ENCODE results near the gene RANBP17.
"Not testable (repeated sequence)": the region's sequence is repeated elsewhere in the genome, so short reads cannot be mapped to it uniquely, and the experiment has no call there.

Gene RANBP17

DNA sequence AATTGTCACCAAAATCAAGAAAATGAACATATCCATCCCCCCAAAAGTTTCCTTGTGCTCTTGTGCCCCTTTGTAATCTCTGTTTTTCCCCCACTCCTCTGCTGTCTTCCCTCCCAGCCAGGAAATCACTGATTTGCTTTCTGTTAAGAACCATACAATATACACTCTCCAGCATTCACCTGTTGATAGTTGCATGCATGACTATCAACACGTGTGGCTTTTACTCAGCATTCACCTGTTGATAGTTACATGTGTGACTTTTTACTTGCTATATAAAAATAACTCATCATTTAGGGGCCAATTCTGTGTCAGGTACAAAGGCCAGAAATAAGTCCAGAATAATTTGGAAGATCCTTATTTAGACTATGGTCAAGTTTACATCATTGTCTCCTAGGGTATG is 6.0 kb downstream of the RANBP17 start:
- DNase-seq (ENCODE audit: low read depth in 2 of 3, low spot score in 1 of 3): no peak

DNA sequence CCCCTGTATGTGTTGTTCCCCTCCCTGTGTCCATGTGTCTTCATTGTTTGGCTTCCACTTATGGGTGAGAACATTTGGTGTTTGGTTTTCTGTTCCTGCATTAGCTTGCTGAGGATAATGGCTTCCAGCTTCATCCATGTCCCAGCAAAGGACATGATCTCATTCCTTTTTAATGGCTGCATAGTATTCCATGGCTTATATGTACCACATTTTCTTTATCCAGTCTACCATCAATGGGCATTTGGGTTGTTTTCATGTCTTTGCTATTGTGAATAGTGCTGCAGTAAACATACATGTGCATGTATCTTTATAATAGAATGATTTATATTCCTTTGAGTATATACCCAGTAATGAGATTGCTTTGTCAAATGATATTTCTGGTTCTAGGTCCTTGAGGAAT is 8.6 kb downstream of the RANBP17 start:
- DNase-seq (ENCODE audit: low read depth in 2 of 3, low spot score in 1 of 3): not testable (repeated sequence)

DNA sequence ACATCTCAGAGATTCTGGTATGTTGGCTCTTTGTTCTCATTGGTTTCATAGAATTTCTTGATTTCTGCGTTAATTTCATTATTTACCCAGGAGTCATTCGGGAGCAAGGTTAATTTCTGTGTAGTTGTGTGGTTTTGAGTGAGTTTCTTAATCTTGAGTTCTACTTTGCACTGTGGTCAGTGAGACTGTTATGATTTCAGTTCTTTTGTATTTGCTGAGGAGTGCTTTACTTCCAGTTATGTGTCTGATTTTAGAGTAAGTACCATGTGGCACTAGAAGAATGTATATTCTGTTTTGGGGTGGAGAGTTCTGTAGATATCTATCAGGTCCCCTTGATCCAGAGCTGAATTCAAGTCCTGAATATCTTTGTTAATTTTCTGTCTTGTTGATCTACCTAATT is 12.2 kb downstream of the RANBP17 start:
- no peak for DNase-seq (ENCODE audit: low read depth in 2 of 3, low spot score in 1 of 3)

DNA sequence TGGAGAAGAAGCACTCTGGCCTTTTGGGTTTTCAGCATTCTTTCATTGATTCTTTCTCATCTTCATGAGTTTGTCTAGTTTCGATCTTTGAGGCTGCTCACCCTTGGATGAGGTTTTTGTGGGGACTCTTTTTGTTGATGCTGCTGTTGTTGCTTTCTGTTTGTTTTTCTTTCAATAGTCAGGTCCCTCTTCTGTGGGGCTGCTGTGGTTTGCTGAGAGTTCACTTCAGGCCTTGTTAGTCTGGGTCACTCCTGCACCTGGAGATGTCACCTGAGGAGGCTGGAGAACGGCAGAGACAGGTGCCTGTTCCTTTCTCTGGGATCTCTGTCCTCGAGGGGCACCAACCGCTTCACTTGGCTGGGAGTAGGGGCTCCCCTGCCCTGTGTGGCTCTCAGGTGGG is 14.0 kb downstream of the RANBP17 start:
- no peak for DNase-seq (ENCODE audit: low read depth in 2 of 3, low spot score in 1 of 3)

DNA sequence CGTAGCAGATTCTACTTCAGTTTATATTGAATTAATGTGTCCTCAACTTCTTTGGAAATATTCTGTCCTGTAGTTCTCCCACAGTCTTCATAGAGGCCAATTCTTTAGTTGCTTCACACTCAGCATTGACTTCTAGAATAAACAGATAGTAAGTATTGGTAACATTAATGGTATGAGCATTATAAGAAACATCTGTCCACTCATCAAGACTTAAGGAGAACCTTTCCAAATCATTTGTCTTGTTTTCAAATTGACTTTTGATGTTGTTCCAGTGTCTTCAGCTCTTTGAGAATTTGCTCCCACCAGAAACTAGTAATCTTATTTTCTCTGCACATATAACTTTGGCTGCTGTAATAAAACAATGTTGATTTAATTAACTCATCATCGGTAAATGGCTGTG is 18.3 kb downstream of the RANBP17 start:
- DNase-seq (ENCODE audit: low read depth in 2 of 3, low spot score in 1 of 3): no peak

DNA sequence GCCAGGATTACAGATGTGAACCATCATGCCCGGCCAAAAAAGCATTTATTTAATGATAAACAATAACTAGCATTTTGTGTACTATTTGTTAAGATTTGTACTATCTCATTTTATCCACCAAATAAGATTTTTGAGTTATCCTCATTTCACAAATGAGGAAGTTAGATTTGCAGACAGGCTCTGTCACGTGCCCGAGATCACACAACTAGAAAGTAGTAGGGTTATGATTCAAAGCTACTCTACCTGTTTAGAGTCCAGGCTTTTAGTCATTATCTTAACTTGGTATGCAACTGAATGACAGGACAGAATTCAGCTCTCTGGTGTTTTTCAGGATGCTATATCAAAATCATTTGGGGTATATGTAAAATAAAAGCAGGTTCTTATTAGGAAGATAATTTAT is 20.5 kb downstream of the RANBP17 start:
- DNase-seq (ENCODE audit: low read depth in 2 of 3, low spot score in 1 of 3): no peak

DNA sequence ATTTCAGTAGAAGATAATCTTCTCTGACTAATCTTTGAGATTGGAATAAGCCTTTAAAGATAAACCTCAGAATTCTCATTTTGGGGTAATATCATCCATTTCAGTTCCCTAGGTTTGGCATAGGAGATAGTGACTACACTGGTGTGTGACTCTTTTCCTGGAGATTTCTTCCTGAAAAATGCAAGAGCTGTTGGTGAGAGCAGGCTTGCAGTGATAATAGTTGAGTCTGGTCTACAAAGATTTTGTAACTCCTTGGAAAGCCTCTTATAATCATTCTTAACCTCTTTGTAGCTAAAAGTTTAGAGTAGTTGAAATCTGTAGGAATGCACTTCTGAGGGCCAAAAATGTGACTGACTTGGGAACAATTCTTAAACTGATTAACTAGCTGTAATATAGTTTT is 23.4 kb downstream of the RANBP17 start:
- DNase-seq (ENCODE audit: low read depth in 2 of 3, low spot score in 1 of 3): no peak

DNA sequence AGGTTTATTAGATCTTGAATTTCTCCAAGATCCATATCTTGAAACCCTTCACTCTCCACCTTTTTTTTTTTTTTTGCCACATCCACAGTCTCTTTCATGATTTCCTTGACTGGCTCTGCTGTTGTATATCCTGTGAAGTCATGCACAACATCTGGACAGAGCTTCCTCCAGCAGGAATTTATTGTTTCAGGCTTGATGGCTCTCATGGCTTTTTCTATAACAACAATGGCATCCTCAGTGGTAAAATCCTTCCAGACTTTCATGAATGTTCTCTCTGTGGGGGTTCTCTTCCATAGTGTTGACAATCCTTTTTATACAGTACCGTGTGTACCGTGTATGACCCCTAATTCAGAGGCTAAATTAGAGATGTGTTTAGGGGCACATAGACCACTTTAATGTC is 24.0 kb downstream of the RANBP17 start:
- DNase-seq (ENCODE audit: low read depth in 2 of 3, low spot score in 1 of 3): no peak

DNA sequence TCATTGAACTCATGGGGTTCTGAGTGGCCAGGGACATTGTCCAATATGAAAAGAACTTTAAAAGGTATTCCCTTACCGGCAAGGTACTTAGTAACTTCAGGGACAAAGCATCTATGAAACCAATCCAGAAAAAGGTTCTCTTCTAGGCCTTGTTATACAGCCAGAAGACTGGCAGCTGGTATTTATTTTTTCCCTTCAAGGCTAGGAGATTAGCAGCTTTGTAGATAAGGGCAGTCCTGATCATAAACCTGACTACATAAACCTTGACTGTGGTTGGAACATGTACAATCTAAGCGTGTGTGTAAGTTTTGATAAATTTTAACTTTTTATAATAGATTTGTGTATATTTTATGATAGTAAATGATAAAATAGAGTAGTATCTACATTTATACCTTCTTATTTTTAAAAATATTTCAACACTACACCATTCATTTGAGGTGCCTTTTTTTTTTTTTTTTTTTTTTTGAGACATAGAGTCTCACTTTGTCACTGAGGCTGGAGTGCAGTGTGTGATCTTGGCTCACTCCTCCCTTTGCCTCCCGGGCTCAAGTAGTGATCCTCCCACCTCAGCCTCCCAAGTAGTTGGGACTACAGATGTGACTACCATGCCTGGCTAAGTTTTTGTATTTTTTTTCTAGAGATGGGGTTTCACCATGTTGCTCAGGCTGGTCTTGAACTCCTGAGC is 24.5 kb downstream of the RANBP17 start:
- no peak for DNase-seq (ENCODE audit: low read depth in 2 of 3, low spot score in 1 of 3)

DNA sequence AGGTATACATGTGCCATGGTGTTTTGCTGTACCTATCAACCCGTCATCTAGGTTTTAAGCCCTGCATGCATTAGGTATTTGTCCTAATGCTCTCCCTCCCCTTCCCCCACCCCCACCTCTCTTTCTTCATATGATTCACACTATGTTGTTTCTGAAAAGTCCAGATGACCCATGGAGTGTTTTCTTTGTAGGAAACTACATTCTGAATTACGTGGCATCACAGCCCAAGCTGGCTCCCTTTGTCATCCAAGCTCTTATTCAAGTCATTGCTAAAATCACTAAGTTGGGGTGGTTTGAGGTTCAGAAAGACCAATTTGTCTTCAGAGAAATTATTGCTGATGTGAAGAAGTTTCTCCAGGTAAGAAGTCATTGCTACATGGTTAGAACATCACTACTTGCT is 30.4 kb downstream of the RANBP17 start:
- no peak for DNase-seq (ENCODE audit: low read depth in 2 of 3, low spot score in 1 of 3)

DNA sequence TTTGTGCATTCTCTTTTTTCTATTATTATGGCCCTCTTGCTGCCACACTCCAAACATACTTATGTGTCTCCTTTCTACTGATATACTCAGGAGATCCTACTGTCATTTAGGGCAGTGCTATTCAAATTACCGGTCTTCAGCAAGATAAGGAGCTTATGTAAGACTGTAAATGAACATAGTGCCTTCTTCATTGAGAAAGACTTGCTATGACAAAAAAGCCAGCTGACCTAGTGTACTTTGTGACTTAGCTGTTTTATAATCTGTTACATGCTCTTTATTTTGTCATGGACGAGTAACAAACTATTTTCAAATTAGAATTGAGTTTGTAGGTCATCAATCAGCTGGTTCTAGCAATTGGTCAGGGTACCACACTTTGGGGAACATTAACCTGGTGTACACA is 32.8 kb downstream of the RANBP17 start:
- no peak for DNase-seq (ENCODE audit: low read depth in 2 of 3, low spot score in 1 of 3)

DNA sequence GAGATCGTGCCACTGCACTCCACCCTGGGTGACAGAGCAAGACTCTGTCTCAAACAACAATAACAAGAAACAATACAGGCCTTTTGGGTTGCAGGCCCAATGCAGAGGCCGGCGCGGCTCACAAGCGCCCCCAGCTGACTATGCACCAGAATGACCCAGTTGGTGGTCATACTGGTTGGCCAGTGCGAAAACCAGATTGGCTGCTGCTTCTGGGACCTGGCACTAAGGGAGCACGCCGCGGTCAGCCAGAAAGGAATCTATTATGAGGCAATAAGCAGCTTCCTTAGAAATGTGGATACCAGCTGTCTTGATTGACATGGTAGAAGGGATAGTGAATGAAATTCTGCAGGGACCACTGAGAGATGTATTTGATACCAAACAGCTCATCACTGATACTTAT is 35.0 kb downstream of the RANBP17 start:
- DNase-seq (ENCODE audit: low read depth in 2 of 3, low spot score in 1 of 3): no peak

DNA sequence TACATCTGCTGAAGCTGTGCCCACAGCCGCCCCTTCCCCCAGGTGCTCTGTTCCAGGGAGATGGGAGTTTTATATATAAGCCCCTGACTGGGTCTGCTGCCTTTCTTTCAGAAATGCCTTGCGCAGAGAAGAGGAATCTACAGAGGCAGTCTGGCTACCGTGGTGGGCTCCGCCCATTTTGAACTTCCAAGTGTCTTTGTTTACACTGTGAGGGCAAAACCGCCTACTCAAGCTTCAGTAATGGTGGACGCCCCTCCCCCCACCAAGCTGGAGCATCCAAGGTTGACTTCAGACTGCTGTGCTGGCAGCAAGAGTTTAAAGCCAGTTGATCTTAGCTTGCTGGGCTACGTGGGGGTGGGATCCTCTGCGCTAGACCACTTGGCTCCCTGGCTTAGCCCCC is 41.3 kb downstream of the RANBP17 start:
- no peak for DNase-seq (ENCODE audit: low read depth in 2 of 3, low spot score in 1 of 3)

DNA sequence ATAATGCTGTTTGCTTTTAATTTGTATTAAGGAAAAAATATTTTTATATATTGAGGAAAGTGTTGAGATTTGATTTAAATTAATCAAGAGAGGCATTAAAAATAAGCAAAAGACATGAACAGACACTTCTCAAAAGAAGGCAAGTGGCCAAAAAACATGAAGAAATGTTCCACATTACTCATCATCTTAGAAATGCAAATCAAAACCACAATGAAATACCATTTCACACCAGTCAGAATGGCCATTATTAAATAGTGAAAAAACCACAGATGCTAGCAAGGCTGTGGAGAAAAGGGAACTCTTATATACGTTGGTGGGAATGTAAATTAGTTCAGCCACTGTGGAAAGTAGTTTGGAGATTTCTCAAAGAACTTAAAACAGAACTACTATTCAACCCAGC is 45.9 kb downstream of the RANBP17 start:
- no peak for DNase-seq (ENCODE audit: low read depth in 2 of 3, low spot score in 1 of 3)

DNA sequence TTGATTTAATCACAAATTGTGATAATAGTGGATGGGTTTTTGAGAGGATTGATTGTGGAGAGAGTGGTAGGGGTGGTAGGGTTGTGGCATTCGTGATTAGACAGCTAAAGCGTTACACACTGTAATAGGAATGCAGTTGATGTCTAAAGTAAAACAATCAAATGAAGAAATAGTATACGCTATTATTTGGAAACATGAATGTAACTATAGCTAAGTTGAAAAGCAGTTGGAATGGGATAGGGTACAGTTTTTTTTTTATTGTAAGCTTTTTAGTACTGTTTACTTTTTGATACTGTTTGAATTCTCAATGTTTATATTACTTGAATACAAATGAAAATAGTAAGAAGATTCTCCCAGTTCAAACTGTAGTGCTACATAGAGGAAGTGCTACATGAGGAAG is 51.8 kb downstream of the RANBP17 start:
- DNase-seq (ENCODE audit: low read depth in 2 of 3, low spot score in 1 of 3): no peak

DNA sequence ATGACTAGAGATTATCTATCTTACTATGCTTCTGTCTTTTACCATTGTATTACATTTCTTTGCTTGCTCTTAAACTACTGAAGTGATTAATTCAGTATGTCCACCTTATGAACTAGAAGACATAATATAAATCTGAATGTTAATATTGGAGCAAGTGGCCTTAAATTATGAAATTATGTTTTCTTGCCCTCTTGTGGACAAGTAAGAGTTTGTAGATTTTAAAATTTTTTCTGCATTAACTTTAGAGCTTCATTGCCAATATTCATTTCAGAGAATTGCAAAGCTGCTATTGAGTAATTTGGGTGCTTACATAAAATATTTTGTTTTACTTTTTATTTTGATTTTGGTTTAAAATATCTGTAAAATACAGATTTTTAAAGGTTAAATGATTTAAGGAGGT is 55.3 kb downstream of the RANBP17 start:
- DNase-seq (ENCODE audit: low read depth in 2 of 3, low spot score in 1 of 3): no peak

DNA sequence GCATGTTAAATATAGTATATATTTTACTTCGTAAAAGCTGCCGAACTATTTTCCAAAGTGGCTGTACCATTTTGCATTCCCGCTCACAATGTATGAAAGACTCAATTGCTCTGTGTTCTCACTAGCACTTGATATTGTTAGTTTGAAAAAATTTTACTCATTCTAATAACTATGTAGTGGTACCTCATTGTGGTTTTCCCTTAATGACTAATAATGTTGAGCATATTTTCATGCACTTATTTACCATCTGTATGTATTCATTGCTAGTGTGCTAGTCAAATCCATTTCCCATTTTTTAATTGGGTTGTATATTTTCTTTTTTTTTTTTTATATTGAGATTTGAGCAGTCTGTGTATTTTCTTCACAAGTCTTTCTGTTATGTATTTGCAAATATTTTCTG is 58.4 kb downstream of the RANBP17 start:
- DNase-seq (ENCODE audit: low read depth in 2 of 3, low spot score in 1 of 3): no peak

DNA sequence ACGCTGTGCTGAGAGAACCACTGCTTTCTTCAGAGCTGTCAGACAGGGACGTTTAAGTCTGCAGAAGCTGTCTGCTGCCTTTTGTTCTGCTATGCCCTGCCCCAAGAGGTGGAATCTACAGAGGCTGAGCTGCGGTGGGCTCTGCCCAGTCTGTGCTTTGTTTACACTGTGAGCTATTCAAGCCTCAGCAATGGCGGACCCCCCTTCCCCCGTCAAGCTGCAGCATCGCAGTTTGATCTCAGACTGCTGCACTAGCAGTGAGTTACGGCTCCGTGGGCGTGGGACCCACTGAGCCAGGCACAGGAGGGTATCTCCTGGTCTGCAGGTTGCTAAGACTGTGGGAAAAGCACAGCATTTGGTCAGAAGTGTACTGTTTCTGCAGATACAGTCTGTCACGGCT is 60.5 kb downstream of the RANBP17 start:
- not testable (repeated sequence) for DNase-seq (ENCODE audit: low read depth in 2 of 3, low spot score in 1 of 3)

DNA sequence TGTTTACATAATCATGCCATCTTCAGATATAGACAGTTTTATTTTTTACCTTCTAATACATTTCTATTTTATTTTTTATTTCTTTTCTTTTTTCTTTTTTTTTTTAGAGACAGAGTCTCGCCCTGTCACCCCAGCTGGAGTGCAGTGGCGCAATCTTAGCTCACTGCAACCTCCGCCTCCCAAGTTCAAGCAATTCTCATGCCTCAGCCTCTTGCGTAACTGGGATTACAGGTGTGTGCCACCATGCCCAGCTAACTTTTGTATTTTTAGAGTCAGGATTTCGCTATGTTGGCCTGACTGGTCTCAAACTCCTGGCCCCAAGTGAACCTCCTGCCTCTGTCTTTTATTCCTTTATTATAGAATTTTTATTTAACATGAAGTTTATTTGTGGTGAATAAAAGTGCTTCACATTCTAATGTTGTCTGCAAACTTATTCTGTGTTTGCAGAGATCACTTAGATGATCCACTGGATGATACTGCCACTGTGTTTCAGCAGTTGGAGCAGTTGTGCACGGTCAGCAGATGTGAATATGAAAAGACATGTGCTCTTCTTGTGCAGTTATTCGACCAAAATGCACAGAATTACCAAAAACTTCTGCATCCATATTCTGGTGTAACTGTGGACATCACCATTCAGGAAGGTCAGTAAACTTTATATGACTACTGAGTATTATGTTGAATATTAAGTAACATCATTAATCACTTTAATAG is 62.2 kb downstream of the RANBP17 start:
- DNase-seq (ENCODE audit: low read depth in 2 of 3, low spot score in 1 of 3): no peak

DNA sequence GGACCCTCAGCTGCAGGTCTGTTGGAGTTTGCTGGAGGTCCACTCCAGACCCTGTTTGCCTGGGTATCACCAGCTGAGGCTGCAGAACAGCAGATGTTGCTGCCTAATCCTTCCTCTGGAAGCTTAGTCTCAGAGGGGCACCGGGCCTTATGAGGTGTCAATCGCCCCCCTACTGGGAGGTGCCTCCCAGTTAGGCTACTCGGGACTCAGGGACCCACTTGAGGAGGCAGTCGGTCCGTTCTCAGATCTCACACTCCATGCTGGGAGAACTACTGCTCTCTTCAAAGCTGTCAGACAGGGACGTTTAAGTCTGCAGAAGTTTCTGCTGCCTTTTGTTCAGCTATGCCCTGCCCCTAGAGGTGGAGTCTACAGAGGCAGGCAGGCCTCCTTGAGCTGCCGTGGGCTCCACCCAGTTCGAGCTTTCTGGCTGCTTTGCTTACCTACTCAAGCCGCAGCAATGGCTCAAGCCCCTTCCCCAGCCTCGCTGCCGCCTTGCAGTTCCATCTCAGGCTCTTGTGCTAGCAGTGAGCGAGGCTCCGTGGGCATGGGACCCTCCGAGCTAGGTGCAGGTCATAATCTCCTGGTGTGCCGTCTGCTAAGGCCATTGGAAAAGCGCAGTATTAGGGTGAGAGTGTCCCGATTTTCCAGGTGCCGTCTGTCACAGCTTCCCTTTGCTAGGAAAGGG is 73.9 kb downstream of the RANBP17 start:
- not testable (repeated sequence) for DNase-seq (ENCODE audit: low read depth in 2 of 3, low spot score in 1 of 3)

DNA sequence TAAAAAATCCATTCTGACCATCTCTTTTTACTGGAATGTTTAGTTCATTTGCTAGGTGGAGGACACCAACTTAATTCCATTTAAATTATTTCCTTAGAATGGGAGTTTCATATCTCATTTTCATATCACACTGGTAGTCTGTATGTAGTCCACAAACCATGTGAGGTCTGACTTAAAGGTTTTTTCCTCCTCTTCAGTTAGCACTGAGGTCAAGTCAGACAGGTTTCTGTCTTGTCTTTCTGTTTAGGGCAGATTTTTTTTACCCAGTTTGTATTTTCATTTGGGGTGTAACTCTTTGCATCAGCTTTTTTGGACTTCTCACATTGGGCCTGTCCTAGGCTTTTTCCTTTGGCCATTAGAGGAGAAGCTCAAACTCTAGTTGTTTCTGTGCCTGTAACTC is 75.3 kb downstream of the RANBP17 start:
- no peak for DNase-seq (ENCODE audit: low read depth in 2 of 3, low spot score in 1 of 3)

DNA sequence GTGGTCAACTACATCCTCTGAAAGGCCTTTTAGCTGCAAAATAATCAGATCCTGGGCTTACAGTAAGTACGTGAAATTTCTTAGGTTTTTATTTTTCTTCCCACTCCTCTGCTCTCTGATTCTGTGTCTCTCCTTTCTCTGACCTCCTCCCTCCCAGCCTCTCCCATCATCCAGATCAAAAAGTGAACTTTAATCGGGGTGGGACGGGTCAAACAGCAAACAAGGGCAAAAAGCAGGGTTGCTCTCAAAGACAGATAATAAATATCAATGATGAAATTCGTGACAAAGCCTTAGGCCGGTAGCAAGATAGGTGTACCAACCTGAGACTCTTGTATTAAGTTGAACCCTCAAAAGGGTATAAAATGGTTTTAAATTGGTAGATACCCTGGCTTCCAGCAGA is 76.1 kb downstream of the RANBP17 start:
- DNase-seq (ENCODE audit: low read depth in 2 of 3, low spot score in 1 of 3): no peak

DNA sequence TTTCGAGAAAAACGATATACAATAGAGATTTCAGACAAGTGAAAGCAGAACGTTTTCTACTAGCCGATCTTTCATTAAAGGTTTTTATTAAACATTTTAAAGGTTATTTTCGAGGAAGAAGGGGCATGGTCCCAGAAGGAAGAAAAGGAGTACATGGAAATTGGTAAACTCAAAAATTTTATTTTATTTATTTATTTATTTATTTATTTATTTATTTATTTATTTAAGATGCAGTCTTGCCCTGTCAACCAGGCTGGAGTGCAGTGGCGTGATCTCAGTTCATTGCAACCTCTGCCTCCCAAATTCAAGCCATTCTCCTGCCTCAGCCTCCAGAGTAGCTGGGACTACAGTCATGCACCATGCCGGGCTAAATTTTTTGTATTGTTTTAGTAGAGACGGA is 77.4 kb downstream of the RANBP17 start:
- no peak for DNase-seq (ENCODE audit: low read depth in 2 of 3, low spot score in 1 of 3)
